Measurements from ENCODE around the gene TEX51. TPM values are rescaled to one million over a fixed set of nuclear protein-coding genes. Genes with fewer than 3 reads are reported as not detected.
A peak's percentile ranks its signal among the peaks of the same experiment; 100 is the strongest.

The TEX51 gene
- total RNA-seq, 2 donors from 2014 or later: not detected

- intact Hi-C loops (cut with DNase I, micrococcal nuclease): no loop called here
- DNase-seq (no peak), ATAC-seq (no peak)
Measured at GRCh38 chr2:126940331-126940730, 41.6 kb downstream of the TEX51 start.

- DNase-seq: no peak
- ATAC-seq: no peak
- intact Hi-C loops (cut with DNase I, micrococcal nuclease): no loop called here
Measured at GRCh38 chr2:126942427-126943203, 43.9 kb downstream of the TEX51 start.

- intact Hi-C loops (cut with DNase I, micrococcal nuclease): no loop called here
Measured at GRCh38 chr2:126943612-126944348, 45.1 kb downstream of the TEX51 start.

GRCh38 chr2:126945118-126945517 is 46.4 kb downstream of the TEX51 start:
- DNase-seq (no peak), ATAC-seq (no peak)
- intact Hi-C loops (cut with DNase I, micrococcal nuclease): no loop called here

More at GRCh38 chr2:126943612-126944348, 45.1 kb downstream of the TEX51 start:
- ATAC-seq (no peak), DNase-seq (no peak)

- intact Hi-C loops (cut with DNase I, micrococcal nuclease): no loop called here
- no peak for DNase-seq
Measured at GRCh38 chr2:126946318-126947102, 47.8 kb downstream of the TEX51 start.

GRCh38 chr2:126947103-126947429 is 48.4 kb downstream of the TEX51 start:
- intact Hi-C loops (cut with DNase I, micrococcal nuclease): no loop called here
- no peak for DNase-seq
- peak; percentile 62 for ATAC-seq

More at GRCh38 chr2:126946318-126947102, 47.8 kb downstream of the TEX51 start:
- ATAC-seq: peak; percentile 73

GRCh38 chr2:126949775-126950174 is 51.1 kb downstream of the TEX51 start:
- ATAC-seq (no peak), DNase-seq (no peak)
- intact Hi-C loops (cut with DNase I, micrococcal nuclease): no loop called here

- no peak for DNase-seq
- no peak for ATAC-seq
- intact Hi-C loops (cut with DNase I, micrococcal nuclease): no loop called here
Measured at GRCh38 chr2:126950504-126950903, 51.8 kb downstream of the TEX51 start.

Other genes with a start within 250 kb of the TEX51 start
- gene GYPC, start 242.7 kb upstream of the TEX51 start, total RNA-seq: 10 to 100 TPM in 1 of 2 donors, 1 to 10 TPM in 1; 7.2 to 20.5 TPM
- 10 to 100 TPM; 34.3 to 37.2 TPM for gene BIN1, start 208.3 kb downstream of the TEX51 start, total RNA-seq